Neural progenitor cell (in vitro differentiated cells): ENCODE measurements around the gene DCAF5. TPM values are rescaled to one million over a fixed set of nuclear protein-coding genes. Genes with fewer than 3 reads are reported as not detected.

Source experiments
- DNase-seq: peaks from one replicate; pipeline ENCODE4 v3.0.0-alpha.2; 2016; ENCODE audit warnings: low spot score
- H2AFZ ChIP-seq: fragments of 200-600 bp; sonication (generic); replicated peaks from 2 replicates; pipeline ENCODE4 v1.6.1; 2016; ENCODE audit warnings: antibody characterized with exemption
- H3F3A ChIP-seq: fragments of 200-600 bp; sonication (generic); 2 replicates; pipeline ENCODE4 v1.6.1; 2016; ENCODE audit warnings: antibody characterized with exemption, low read depth
- H3K27ac ChIP-seq: fragments of 200-600 bp; sonication (generic); 2 replicates; pipeline ENCODE4 v1.5.1; 2016; ENCODE audit warnings: mild to moderate bottlenecking
- H3K27me3 ChIP-seq: fragments of 200-600 bp; sonication (generic); 2 replicates; pipeline ENCODE4 v1.6.1; 2016; ENCODE audit warnings: mild to moderate bottlenecking, moderate library complexity
- H3K36me3 ChIP-seq: fragments of 200-600 bp; sonication (generic); 2 replicates; pipeline ENCODE4 v1.5.1; 2016
- H3K4me1 ChIP-seq: fragments of 200-600 bp; sonication (generic); 2 replicates; pipeline ENCODE4 v1.6.1; 2016; ENCODE audit warnings: mixed run types
- H3K4me2 ChIP-seq: fragments of 200-600 bp; sonication (generic); 2 replicates; pipeline ENCODE4 v1.6.1; 2016
- H3K4me3 ChIP-seq: fragments of 200-600 bp; sonication (generic); 2 replicates; pipeline ENCODE4 v1.5.1; 2016
- H3K79me2 ChIP-seq: fragments of 200-600 bp; sonication (generic); 2 replicates; pipeline ENCODE4 v1.6.1; 2016; ENCODE audit warnings: low read depth
- H3K9ac ChIP-seq: fragments of 200-600 bp; sonication (generic); 2 replicates; pipeline ENCODE4 v1.6.1; 2016
- H3K9me3 ChIP-seq: fragments of 200-600 bp; sonication (generic); 2 replicates; pipeline ENCODE4 v1.5.1; 2016; ENCODE audit warnings: low read depth
- H4K20me1 ChIP-seq: fragments of 200-600 bp; sonication (generic); 2 replicates; pipeline ENCODE4 v1.6.1; 2016; ENCODE audit warnings: low read depth
- H3K27ac Mint-ChIP-seq: 3 replicates; pipeline ENCODE4 v1.8.0; 2021; ENCODE audit warnings: mixed read lengths
- H3K27me3 Mint-ChIP-seq: 2 replicates; pipeline ENCODE4 v1.8.0; 2022; ENCODE audit warnings: low read depth, mild to moderate bottlenecking, inconsistent platforms, moderate library complexity, mixed read lengths; ENCODE audit not compliant: insufficient read depth
- H3K36me3 Mint-ChIP-seq: 3 replicates; pipeline ENCODE4 v1.8.0; 2021; ENCODE audit warnings: mixed read lengths
- H3K4me1 Mint-ChIP-seq: 3 replicates; pipeline ENCODE4 v1.8.0; 2021; ENCODE audit warnings: mixed read lengths
- H3K4me3 Mint-ChIP-seq: 3 replicates; pipeline ENCODE4 v1.8.0; 2021; ENCODE audit warnings: mild to moderate bottlenecking, moderate library complexity, mixed read lengths
- H3K9me3 Mint-ChIP-seq: 3 replicates; pipeline ENCODE4 v1.8.0; 2020; ENCODE audit warnings: mixed read lengths
- EZH2 ChIP-seq: fragments of 200-600 bp; sonication (generic); IDR thresholded peaks from 2 replicates; pipeline ENCODE4 v1.6.1; 2017; ENCODE audit warnings: antibody characterized with exemption, mild to moderate bottlenecking, moderate library complexity
- EZH2phosphoT487 ChIP-seq: fragments of 200-600 bp; sonication (generic); IDR thresholded peaks from 2 replicates; pipeline ENCODE4 v1.6.1; 2017; ENCODE audit warnings: antibody characterized with exemption
- total RNA-seq: library from RNA; depleted of rRNA; stranded (reverse); fragments of >200 nt; gene quantifications from 2 replicates; pipeline ENCODE4 v1.2.3, GENCODE V29; 2015; ENCODE audit warnings: low replicate concordance
- TF ChIP-seq, protein P1 (sequence below): fragments of 200-600 bp; sonication (generic); IDR thresholded peaks from 2 replicates; pipeline ENCODE4 v1.5.1; 2017; ENCODE audit warnings: antibody characterized with exemption, mild to moderate bottlenecking

The DCAF5 gene
- total RNA-seq, 1 donor from 2014 or later: 22.4 TPM

DNA sequence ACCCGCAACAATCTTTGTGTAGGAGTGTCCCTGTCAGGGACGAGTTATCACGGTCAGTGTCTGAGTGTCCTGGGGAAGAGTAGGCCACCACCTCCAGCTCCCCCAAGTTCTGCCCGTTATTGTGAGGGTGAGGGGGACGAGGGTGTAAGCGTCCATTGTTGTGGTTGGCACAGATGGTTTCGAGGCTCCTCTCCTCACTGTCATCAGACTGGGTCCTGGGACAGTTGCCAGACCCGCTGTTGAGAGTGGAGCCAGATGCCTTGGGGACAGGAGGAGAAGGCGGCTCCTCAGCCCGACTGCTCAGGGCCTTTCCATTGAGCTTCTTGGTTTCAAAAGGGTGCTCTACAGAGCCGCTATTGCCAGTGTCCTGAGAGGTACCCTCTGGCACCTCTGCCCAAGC, 98.9 kb downstream of the DCAF5 start:
- DNase-seq: no peak
- Mint-ChIP-seq H3K4me3 (no peak overlapping the region), H3K9me3 (no peaks in the 10 kb centered on the region), H3K27me3 (peaks cover 2% of the 10 kb centered on the region), H3K36me3 (peaks cover 28% of the 10 kb centered on the region), H3K4me1 (peaks cover 33% of the 10 kb centered on the region), H3K27ac (no peak overlapping the region)
- Histone ChIP-seq H3K4me3 (no peak overlapping the region), H2AFZ (no peak overlapping the region), H4K20me1 (peaks cover 28% of the 10 kb centered on the region), H3K79me2 (no peaks in the 10 kb centered on the region), H3K36me3 (no peaks in the 10 kb centered on the region), H3K4me2 (no peak overlapping the region), H3K27ac (no peak overlapping the region), H3K27me3 (no peaks in the 10 kb centered on the region), H3K4me1 (peaks cover 22% of the 10 kb centered on the region), H3K9ac (no peak overlapping the region), H3F3A (peaks cover 16% of the 10 kb centered on the region), H3K9me3 (no peaks in the 10 kb centered on the region)
- no peak for TF ChIP-seq EZH2phosphoT487
- no peak for TF ChIP-seq EZH2
- TF ChIP-seq, protein P1, sequence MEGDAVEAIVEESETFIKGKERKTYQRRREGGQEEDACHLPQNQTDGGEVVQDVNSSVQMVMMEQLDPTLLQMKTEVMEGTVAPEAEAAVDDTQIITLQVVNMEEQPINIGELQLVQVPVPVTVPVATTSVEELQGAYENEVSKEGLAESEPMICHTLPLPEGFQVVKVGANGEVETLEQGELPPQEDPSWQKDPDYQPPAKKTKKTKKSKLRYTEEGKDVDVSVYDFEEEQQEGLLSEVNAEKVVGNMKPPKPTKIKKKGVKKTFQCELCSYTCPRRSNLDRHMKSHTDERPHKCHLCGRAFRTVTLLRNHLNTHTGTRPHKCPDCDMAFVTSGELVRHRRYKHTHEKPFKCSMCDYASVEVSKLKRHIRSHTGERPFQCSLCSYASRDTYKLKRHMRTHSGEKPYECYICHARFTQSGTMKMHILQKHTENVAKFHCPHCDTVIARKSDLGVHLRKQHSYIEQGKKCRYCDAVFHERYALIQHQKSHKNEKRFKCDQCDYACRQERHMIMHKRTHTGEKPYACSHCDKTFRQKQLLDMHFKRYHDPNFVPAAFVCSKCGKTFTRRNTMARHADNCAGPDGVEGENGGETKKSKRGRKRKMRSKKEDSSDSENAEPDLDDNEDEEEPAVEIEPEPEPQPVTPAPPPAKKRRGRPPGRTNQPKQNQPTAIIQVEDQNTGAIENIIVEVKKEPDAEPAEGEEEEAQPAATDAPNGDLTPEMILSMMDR: no peak

- H3K4me3 ChIP-seq: no peak overlapping the region
- peaks cover 28% of the 10 kb centered on the region for H4K20me1 ChIP-seq
- H2AFZ ChIP-seq: no peak overlapping the region
- H3F3A ChIP-seq: peaks cover 16% of the 10 kb centered on the region
- DNase-seq: no peak
- no peaks in the 10 kb centered on the region for H3K36me3 ChIP-seq
- H3K9ac ChIP-seq: no peak overlapping the region
- Mint-ChIP-seq H3K27me3 (peaks cover 2% of the 10 kb centered on the region), H3K27ac (no peak overlapping the region), H3K4me3 (no peak overlapping the region), H3K36me3 (peaks cover 20% of the 10 kb centered on the region), H3K4me1 (peaks cover 32% of the 10 kb centered on the region), H3K9me3 (no peaks in the 10 kb centered on the region)
- H3K4me1 ChIP-seq: peaks cover 22% of the 10 kb centered on the region
- TF ChIP-seq EZH2phosphoT487 (no peak), EZH2 (no peak)
- TF ChIP-seq, protein P1: no peak
- no peak overlapping the region for H3K4me2 ChIP-seq
- no peaks in the 10 kb centered on the region for H3K79me2 ChIP-seq
- no peaks in the 10 kb centered on the region for H3K9me3 ChIP-seq
- no peak overlapping the region for H3K27ac ChIP-seq
- H3K27me3 ChIP-seq: no peaks in the 10 kb centered on the region
Observed at GRCh38 chr14:69052181-69052601, 100.7 kb downstream of the DCAF5 start.

DNA sequence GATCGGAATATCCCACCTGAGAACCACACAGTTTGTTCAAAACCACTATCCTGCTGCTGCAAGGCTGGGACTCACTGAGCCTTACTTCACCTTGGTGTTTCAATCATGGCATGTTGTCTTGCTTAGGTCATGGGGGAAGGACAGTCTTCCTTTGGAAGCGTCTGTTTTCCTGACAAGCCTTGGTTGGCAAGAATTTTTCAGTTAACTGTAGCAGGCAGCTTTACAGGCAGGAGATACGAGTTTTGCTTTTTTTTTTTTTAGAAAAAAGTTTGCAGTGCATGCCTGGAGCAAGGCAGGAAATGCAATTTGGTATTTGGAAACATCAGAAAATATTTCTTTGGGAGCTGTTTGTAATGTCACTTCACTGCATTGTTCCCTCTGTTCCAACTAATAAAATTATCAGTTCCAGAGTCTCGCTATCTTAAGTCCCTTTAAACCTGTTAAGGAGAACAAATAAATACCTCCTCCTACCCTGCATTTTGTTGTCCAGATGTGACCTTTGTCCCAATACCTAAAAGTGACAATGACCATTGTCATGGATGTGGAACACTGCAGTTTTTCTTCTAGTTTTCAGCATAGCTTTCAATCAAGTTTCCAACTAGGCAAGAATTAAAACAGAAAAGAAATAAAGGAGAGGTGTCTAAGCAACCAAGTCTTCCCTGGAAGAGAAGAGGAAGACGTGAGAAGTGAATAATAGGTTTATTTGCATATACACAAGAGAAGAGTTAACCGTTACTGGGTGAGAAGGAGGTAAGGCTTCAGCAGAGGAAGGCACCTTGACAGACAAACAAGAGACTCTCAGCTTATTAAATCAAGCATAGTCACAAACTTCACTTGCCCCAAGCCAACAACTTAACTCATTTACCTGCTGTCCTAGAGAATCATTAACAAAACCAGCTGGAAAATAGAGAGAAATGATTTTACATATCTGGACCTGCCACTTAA, 102.4 kb downstream of the DCAF5 start:
- Histone ChIP-seq H3K4me3 (no peak overlapping the region), H3K9ac (no peak overlapping the region), H2AFZ (no peak overlapping the region), H3F3A (peaks cover 20% of the 10 kb centered on the region), H3K36me3 (no peaks in the 10 kb centered on the region), H3K79me2 (no peaks in the 10 kb centered on the region), H3K27ac (no peak overlapping the region), H3K27me3 (no peaks in the 10 kb centered on the region), H4K20me1 (peaks cover 28% of the 10 kb centered on the region), H3K4me1 (peaks cover 27% of the 10 kb centered on the region), H3K4me2 (peak overlapping the region; percentile 34), H3K9me3 (no peaks in the 10 kb centered on the region)
- H3K27me3 Mint-ChIP-seq: peaks cover 2% of the 10 kb centered on the region
- H3K27ac Mint-ChIP-seq: peak overlapping the region; percentile 3
- peaks cover 20% of the 10 kb centered on the region for H3K36me3 Mint-ChIP-seq
- no peaks in the 10 kb centered on the region for H3K9me3 Mint-ChIP-seq
- H3K4me3 Mint-ChIP-seq: no peak overlapping the region
- H3K4me1 Mint-ChIP-seq: peaks cover 27% of the 10 kb centered on the region
- DNase-seq: no peak
- TF ChIP-seq, protein P1: no peak
- TF ChIP-seq EZH2phosphoT487 (no peak), EZH2 (no peak)
